Progenitor cell of endocrine pancreas (in vitro differentiated cells): ENCODE data around the gene CST9. TPM values are rescaled to one million over a fixed set of nuclear protein-coding genes. Genes with fewer than 3 reads are reported as not detected.

Source experiments
- DNase-seq: peaks from one replicate; pipeline ENCODE4 v3.0.0; 2021; ENCODE audit warnings: low spot score; ENCODE audit not compliant: unreplicated experiment
- H3K27ac Mint-ChIP-seq: 2 replicates; pipeline ENCODE4 v1.8.0; 2021; ENCODE audit warnings: mild to moderate bottlenecking, moderate library complexity, mixed read lengths
- H3K27me3 Mint-ChIP-seq: 2 replicates; pipeline ENCODE4 v1.8.0; 2021; ENCODE audit warnings: mixed read lengths
- H3K36me3 Mint-ChIP-seq: 2 replicates; pipeline ENCODE4 v1.8.0; 2022; ENCODE audit warnings: mixed read lengths; ENCODE audit not compliant: insufficient read depth
- H3K4me1 Mint-ChIP-seq: 2 replicates; pipeline ENCODE4 v1.8.0; 2021; ENCODE audit warnings: low read depth, mixed read lengths
- H3K4me3 Mint-ChIP-seq: 2 replicates; pipeline ENCODE4 v1.8.0; 2021; ENCODE audit warnings: low read depth, mild to moderate bottlenecking, moderate library complexity, mixed read lengths
- H3K9me3 Mint-ChIP-seq: 2 replicates; pipeline ENCODE4 v1.8.0; 2021; ENCODE audit warnings: low read depth, mixed read lengths
- CTCF ChIP-seq: fragments of 200-600 bp; sonication (generic); IDR thresholded peaks from one replicate; pipeline ENCODE4 v1.5.0; 2021; ENCODE audit warnings: antibody characterized with exemption, mild to moderate bottlenecking; ENCODE audit not compliant: unreplicated experiment
- total RNA-seq: library from RNA; stranded (reverse); gene quantifications from 2 replicates; pipeline ENCODE4 v1.2.1, GENCODE V29; 2021

CST9 gene
- total RNA-seq, 1 donor from 2014 or later = not detected

GRCh38 chr20:23602241-23602640 lies 3.5 kb downstream of the CST9 start:
- Mint-ChIP-seq H3K27me3 (peaks cover 22% of the 10 kb centered on the region), H3K27ac (no peak overlapping the region), H3K36me3 (no peaks in the 10 kb centered on the region), H3K4me1 (no peaks in the 10 kb centered on the region), H3K4me3 (no peak overlapping the region), H3K9me3 (no peaks in the 10 kb centered on the region)
- no peak for DNase-seq
- TF ChIP-seq CTCF = no peak

- Mint-ChIP-seq H3K36me3 (no peaks in the 10 kb centered on the region), H3K4me1 (no peaks in the 10 kb centered on the region), H3K4me3 (no peak overlapping the region), H3K9me3 (no peaks in the 10 kb centered on the region), H3K27me3 (peaks cover 18% of the 10 kb centered on the region), H3K27ac (no peak overlapping the region)
- no peak for DNase-seq
- no peak for TF ChIP-seq CTCF
Measured at GRCh38 chr20:23601715-23602114, 4.0 kb downstream of the CST9 start.

GRCh38 chr20:23598481-23598880 lies 7.2 kb downstream of the CST9 start:
- Mint-ChIP-seq H3K4me3 (no peak overlapping the region), H3K36me3 (no peaks in the 10 kb centered on the region), H3K9me3 (no peaks in the 10 kb centered on the region), H3K27me3 (no peaks in the 10 kb centered on the region), H3K4me1 (no peaks in the 10 kb centered on the region), H3K27ac (no peak overlapping the region)
- DNase-seq = no peak
- TF ChIP-seq CTCF = no peak

GRCh38 chr20:23596579-23597250 lies 9.0 kb downstream of the CST9 start:
- Mint-ChIP-seq H3K27ac (no peak overlapping the region), H3K27me3 (no peaks in the 10 kb centered on the region), H3K4me1 (no peaks in the 10 kb centered on the region), H3K4me3 (no peak overlapping the region), H3K9me3 (no peaks in the 10 kb centered on the region), H3K36me3 (no peaks in the 10 kb centered on the region)
- TF ChIP-seq CTCF = no peak
- DNase-seq = no peak

- no peak overlapping the region for H3K27ac Mint-ChIP-seq
- H3K9me3 Mint-ChIP-seq = no peaks in the 10 kb centered on the region
Measured at GRCh38 chr20:23595941-23596340, 9.8 kb downstream of the CST9 start.

More at GRCh38 chr20:23595941-23596340, 9.8 kb downstream of the CST9 start:
- no peak overlapping the region for H3K4me3 Mint-ChIP-seq
- H3K27me3 Mint-ChIP-seq = no peaks in the 10 kb centered on the region
- TF ChIP-seq CTCF = no peak
- no peaks in the 10 kb centered on the region for H3K4me1 Mint-ChIP-seq
- H3K36me3 Mint-ChIP-seq = no peaks in the 10 kb centered on the region
- DNase-seq = no peak
